Measurements from ENCODE around the gene FXYD1.

DNA sequence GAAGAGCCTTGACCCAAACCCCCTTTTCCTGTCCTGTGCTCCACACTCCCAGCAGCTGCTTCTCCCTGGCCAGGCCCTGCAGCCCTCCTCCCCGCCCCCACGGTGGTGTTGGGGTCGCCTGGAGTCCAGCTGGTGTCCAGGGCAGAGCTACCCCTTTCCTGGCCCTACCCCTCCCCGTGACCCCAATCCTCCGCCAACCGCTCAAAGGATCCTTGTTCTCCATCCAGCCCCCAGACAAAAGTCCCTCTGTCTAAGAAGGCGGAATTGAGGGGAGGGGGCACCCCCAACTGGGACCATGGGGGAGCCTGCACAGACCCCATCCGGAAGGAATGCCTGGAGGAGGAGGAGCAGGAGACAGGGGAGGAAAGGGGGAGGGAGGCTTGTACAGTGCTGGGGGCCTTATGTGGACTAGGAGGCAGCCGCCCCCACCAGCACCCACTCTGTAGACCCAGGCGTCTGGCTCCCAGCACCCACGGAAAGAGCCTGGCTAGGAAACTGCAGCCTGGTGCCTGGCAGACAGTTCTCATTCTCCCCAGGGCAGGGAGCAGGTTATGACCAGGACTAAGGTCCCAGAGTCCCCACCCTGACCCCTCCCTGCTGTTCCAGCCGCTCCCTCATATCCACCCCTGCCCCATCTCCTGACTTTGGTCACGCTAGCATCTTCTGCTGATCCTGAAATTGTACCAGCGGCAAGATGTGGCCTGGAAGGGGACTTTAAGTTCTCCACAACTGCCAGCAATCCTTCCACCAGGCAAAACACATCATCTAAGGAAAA is 23.3 kb upstream of the FXYD1 start, which contains the start of gene FXYD3:
- TF ChIP-seq, protein P1, sequence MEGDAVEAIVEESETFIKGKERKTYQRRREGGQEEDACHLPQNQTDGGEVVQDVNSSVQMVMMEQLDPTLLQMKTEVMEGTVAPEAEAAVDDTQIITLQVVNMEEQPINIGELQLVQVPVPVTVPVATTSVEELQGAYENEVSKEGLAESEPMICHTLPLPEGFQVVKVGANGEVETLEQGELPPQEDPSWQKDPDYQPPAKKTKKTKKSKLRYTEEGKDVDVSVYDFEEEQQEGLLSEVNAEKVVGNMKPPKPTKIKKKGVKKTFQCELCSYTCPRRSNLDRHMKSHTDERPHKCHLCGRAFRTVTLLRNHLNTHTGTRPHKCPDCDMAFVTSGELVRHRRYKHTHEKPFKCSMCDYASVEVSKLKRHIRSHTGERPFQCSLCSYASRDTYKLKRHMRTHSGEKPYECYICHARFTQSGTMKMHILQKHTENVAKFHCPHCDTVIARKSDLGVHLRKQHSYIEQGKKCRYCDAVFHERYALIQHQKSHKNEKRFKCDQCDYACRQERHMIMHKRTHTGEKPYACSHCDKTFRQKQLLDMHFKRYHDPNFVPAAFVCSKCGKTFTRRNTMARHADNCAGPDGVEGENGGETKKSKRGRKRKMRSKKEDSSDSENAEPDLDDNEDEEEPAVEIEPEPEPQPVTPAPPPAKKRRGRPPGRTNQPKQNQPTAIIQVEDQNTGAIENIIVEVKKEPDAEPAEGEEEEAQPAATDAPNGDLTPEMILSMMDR (IDR thresholded peaks at IDR 0.05), result no peak
- TF ChIP-seq POLR2AphosphoS5 (IDR thresholded peaks at IDR 0.05; ENCODE audit: low read depth, low read length) (no peak), TCF7L2 (IDR thresholded peaks at IDR 0.05; ENCODE audit: low read depth, low read length) (no peak), SIN3A (IDR thresholded peaks at IDR 0.05; ENCODE audit: borderline replicate concordance, insufficient read depth, low read depth, low read length) (no peak)

Data from Panc1 (cell line).